Hypothalamus (tissue), 51 donors: ENCODE results near the gene NCK2.

Source experiments
- DNase-seq, 51 donors: peaks; one replicate each; lab custom pipeline; 2025; lab: John Stamatoyannopoulos, UW

The NCK2 gene

GRCh38 chr2:105734762-105735538, 9.8 kb upstream of the NCK2 start:
- DNase-seq = no peak

- no peak for DNase-seq
Observed at GRCh38 chr2:105736145-105736544, 8.6 kb upstream of the NCK2 start.

GRCh38 chr2:105737980-105738657, 6.6 kb upstream of the NCK2 start:
- DNase-seq = no peak

- DNase-seq = no peak
Observed at GRCh38 chr2:105738658-105739241, 6.0 kb upstream of the NCK2 start.

GRCh38 chr2:105739426-105739825, 5.3 kb upstream of the NCK2 start:
- DNase-seq = no peak

- DNase-seq = no peak
Observed at GRCh38 chr2:105739944-105740530, 4.7 kb upstream of the NCK2 start.

GRCh38 chr2:105741174-105741573, 3.5 kb upstream of the NCK2 start:
- no peak for DNase-seq

- no peak for DNase-seq
Observed at GRCh38 chr2:105741617-105742016, 3.1 kb upstream of the NCK2 start.

- peak in 27 of 51 donors; percentile 4 to 66 (median 31) for DNase-seq
Observed at GRCh38 chr2:105744091-105744908, 412 bp upstream of the NCK2 start.

GRCh38 chr2:105746177-105747080, 1.7 kb downstream of the NCK2 start:
- peak in 7 of 51 donors; percentile 4 to 37 (median 15) for DNase-seq

GRCh38 chr2:105747254-105747894, 2.7 kb downstream of the NCK2 start:
- no peak for DNase-seq

- DNase-seq = no peak
Observed at GRCh38 chr2:105747991-105748390, 3.3 kb downstream of the NCK2 start.

GRCh38 chr2:105748566-105748965, 3.9 kb downstream of the NCK2 start:
- peak in 1 of 51 donors; percentile 11 for DNase-seq

GRCh38 chr2:105749583-105750400, 5.1 kb downstream of the NCK2 start:
- DNase-seq = peak in 1 of 51 donors; percentile 57

GRCh38 chr2:105750735-105751134, 6.0 kb downstream of the NCK2 start:
- no peak for DNase-seq

GRCh38 chr2:105751272-105751671, 6.6 kb downstream of the NCK2 start:
- no peak for DNase-seq

- no peak for DNase-seq
Observed at GRCh38 chr2:105752691-105753358, 8.1 kb downstream of the NCK2 start.
